ENCODE measurements around the gene SNX25. TPM values are rescaled to one million over a fixed set of nuclear protein-coding genes. Genes with fewer than 3 reads are reported as not detected.

Gene SNX25
- polyA plus RNA-seq, 1 experiment = 12.6 TPM

GRCh38 chr4:185339941-185340340 is 130.5 kb downstream of the SNX25 start:
- no peaks in the 10 kb centered on the region for H3K27me3 ChIP-seq (ENCODE audit: control insufficient read depth, insufficient read depth, low read length)
- DNase-seq (ENCODE audit: low read depth, low spot score) = no peak
- CTCF ChIA-PET = no interaction called here
- TF ChIP-seq CTCF (IDR thresholded peaks at IDR 0.05; ENCODE audit: low read depth, low read length) = no peak
- POLR2A ChIA-PET = no interaction called here
- no peaks in the 10 kb centered on the region for H3K9me3 ChIP-seq (ENCODE audit: control insufficient read depth, insufficient read depth, low read length)
- no peak overlapping the region for H3K27ac ChIP-seq (ENCODE audit: low read depth, low read length)
- H3K4me3 ChIP-seq (ENCODE audit: low read depth, low read length) = no peak overlapping the region

DNA sequence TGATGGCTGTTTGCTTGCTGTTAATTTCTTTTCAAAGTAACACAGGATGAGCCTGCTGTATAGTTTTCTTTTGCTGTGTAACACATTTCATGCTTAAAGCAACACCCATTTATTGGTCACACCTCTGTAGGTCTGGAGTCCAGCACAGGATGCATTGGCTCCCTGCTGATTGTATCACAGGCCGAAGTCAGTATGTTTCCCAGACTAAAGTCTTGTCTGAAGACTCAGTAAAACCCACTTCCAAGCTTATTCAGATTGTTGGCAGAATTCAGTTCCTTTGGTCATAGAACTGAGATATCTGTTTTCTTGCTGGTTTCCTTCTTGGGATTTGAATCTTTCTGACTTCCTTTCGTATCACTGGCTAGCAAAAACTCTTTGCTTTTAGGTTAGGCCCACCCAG is 132.0 kb downstream of the SNX25 start:
- H3K4me3 ChIP-seq (ENCODE audit: low read depth, low read length) = no peak overlapping the region
- CTCF ChIA-PET = no interaction called here
- POLR2A ChIA-PET = no interaction called here
- H3K27me3 ChIP-seq (ENCODE audit: control insufficient read depth, insufficient read depth, low read length) = no peaks in the 10 kb centered on the region
- no peak overlapping the region for H3K27ac ChIP-seq (ENCODE audit: low read depth, low read length)
- H3K9me3 ChIP-seq (ENCODE audit: control insufficient read depth, insufficient read depth, low read length) = no peaks in the 10 kb centered on the region
- no peak for TF ChIP-seq CTCF (IDR thresholded peaks at IDR 0.05; ENCODE audit: low read depth, low read length)
- DNase-seq (ENCODE audit: low read depth, low spot score) = no peak

DNA sequence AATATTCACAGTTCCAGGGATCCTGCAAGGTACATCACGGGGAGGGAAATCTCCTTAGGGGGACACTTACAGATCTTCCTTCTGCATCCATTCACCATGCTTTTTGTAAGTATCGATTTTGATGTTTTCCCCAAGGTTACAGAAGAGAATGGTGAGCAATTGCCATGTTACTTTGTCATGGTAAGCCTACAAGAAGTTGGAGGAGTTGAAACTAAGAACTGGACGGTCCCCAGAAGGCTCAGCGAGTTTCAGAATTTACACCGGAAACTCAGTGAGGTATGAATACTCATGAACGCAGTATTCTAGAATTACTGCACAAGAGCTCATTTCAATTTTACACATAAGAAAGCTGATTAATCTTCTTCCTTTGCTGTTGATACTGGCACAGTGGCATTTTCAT is 132.4 kb downstream of the SNX25 start:
- TF ChIP-seq CTCF (IDR thresholded peaks at IDR 0.05; ENCODE audit: low read depth, low read length) = no peak
- POLR2A ChIA-PET = no interaction called here
- no peak overlapping the region for H3K4me3 ChIP-seq (ENCODE audit: low read depth, low read length)
- H3K9me3 ChIP-seq (ENCODE audit: control insufficient read depth, insufficient read depth, low read length) = no peaks in the 10 kb centered on the region
- CTCF ChIA-PET = interaction anchor here (0.7 kb wide), 1 partner anchor 9 kb away, joined by 3 read pairs; no protein-coding TSS in a partner anchor
- DNase-seq (ENCODE audit: low read depth, low spot score) = no peak
- H3K27me3 ChIP-seq (ENCODE audit: control insufficient read depth, insufficient read depth, low read length) = no peaks in the 10 kb centered on the region
- H3K27ac ChIP-seq (ENCODE audit: low read depth, low read length) = no peak overlapping the region

DNA sequence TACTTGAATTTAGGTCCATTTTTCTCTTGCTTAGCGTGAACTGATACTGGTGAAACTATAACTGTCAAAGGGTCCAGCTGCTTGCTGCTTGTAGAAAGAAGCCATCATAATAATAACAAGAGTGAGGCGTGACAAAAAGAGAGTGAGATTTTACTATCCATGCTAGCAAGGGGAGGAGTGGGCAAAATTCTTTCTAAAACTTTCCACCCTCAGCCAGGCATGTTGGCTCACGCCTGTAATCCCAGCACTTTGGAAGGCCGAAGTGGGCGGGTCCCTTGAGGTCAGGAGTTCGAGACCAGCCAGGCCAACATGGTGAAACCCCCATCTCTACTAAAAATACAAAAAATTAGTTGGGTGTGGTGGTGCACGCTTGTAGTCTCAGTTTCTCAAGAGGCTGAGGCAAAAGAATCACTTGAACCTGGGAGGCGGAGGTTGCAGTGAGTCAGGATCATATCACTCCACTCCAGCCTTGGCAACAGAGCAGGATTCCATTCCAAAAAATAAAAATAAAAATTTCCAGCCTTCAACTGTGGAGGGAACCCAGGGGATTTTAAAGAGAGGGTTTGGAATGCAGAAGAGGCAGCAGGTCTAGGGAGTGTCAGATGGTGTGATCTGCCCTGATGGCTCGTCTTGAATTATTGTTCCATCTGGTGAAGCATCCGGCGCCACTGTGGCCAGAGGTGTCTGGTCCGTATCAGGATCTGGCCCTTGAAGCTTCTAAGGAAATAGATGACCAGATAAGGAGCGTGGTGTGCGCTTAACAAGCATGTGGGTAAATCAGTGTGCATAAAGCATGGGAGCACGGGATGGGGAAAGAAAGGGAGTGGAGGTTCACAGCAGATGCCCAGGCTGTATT is 134.6 kb downstream of the SNX25 start:
- no peak for TF ChIP-seq CTCF (IDR thresholded peaks at IDR 0.05; ENCODE audit: low read depth, low read length)
- Histone ChIP-seq H3K27ac (ENCODE audit: low read depth, low read length) (no peak overlapping the region), H3K4me3 (ENCODE audit: low read depth, low read length) (no peak overlapping the region), H3K9me3 (ENCODE audit: control insufficient read depth, insufficient read depth, low read length) (no peaks in the 10 kb centered on the region), H3K27me3 (ENCODE audit: control insufficient read depth, insufficient read depth, low read length) (no peaks in the 10 kb centered on the region)
- CTCF ChIA-PET = interaction anchor here (1.0 kb wide), 1 partner anchor 15 kb away, joined by 3 read pairs; no protein-coding TSS in a partner anchor
- POLR2A ChIA-PET = no interaction called here
- DNase-seq (ENCODE audit: low read depth, low spot score) = no peak

DNA sequence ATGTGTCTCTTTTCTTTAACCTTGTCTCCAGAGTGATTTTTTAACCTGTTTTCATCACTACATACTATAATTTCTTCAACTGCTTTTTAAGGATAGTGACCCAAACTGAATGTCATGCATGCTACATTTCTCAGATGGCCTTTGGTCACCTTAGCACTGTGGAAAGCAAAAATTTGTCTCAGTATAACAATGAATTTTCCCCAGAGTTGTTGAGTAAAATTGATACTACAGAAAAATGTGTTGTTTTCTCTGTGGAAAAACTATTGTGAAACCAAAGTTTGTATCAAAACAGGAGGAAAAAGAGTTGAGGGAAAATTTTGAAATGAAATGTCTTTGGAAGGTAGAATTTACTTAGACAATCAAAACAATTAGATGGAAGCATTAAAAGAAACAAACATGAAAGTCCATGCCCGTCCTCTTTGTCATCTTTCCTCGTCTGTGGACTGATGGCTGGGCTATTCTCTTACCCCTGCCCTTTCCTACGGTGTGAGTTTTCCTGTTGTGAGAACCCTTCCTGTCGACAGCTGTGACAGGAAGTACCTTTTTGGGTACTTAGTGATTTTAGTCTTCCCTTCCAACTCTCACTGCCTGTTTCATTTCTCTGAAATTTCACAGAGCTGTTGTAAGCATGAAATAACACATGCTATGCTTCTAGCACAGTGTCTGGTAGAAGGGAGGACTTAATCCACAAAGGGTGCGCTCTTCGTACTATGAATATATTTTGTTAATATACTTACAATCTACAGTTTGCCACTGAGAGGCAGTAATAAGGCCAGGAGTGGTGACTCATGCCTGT is 135.5 kb downstream of the SNX25 start:
- Histone ChIP-seq H3K27ac (ENCODE audit: low read depth, low read length) (no peak overlapping the region), H3K27me3 (ENCODE audit: control insufficient read depth, insufficient read depth, low read length) (no peaks in the 10 kb centered on the region), H3K9me3 (ENCODE audit: control insufficient read depth, insufficient read depth, low read length) (no peaks in the 10 kb centered on the region), H3K4me3 (ENCODE audit: low read depth, low read length) (no peak overlapping the region)
- DNase-seq (ENCODE audit: low read depth, low spot score) = no peak
- ChIA-PET CTCF (interaction anchor here (0.6 to 1.0 kb wide), 2 partner anchors 16 to 597 kb away, joined by 3 to 4 read pairs; no protein-coding TSS in a partner anchor), POLR2A (no interaction called here)
- TF ChIP-seq CTCF (IDR thresholded peaks at IDR 0.05; ENCODE audit: low read depth, low read length) = no peak
